Activated CD8-positive, alpha-beta memory T cell treated with anti-CD3 and anti-CD28 coated beads, Interleukin-2, amount 10 ng/mL, durations not matched to agents 7 days and 5 days (primary cell): ENCODE measurements around the gene SREBF1. TPM values are rescaled to one million over a fixed set of nuclear protein-coding genes. Genes with fewer than 3 reads are reported as not detected.
A peak's percentile ranks its signal among the peaks of the same experiment; 100 is the strongest.

Experiments used
- ATAC-seq: fragments of 150-1000 bp; cut with Tn5 transposase; one replicate; pipeline ENCODE4 v1.10.0; 2021; ENCODE audit warnings: moderate library complexity
- CTCF ChIA-PET: fragments of 350-600 bp; sonication (Branson Sonifier 250); formaldehyde crosslinking; loops from one replicate; lab custom pipeline; 2021; ENCODE audit warnings: antibody characterized with exemption; lab: Charles Lee
- DNase-seq: peaks from one replicate; pipeline ENCODE4 v3.0.0-alpha.2; 2020
- H3K27ac Mint-ChIP-seq: one replicate; pipeline ENCODE4 v1.8.0; 2021; ENCODE audit warnings: mild to moderate bottlenecking, mixed read lengths
- H3K27me3 Mint-ChIP-seq: one replicate; pipeline ENCODE4 v1.8.0; 2021; ENCODE audit warnings: mixed read lengths
- H3K36me3 Mint-ChIP-seq: one replicate; pipeline ENCODE4 v1.8.0; 2021; ENCODE audit warnings: mild to moderate bottlenecking, mixed read lengths
- H3K4me1 Mint-ChIP-seq: one replicate; pipeline ENCODE4 v1.8.0; 2021; ENCODE audit warnings: mixed read lengths
- H3K4me3 Mint-ChIP-seq: one replicate; pipeline ENCODE4 v1.8.0; 2021; ENCODE audit warnings: mild to moderate bottlenecking, moderate library complexity, mixed read lengths
- H3K9me3 Mint-ChIP-seq: one replicate; pipeline ENCODE4 v1.8.0; 2022; ENCODE audit warnings: low read depth, mixed read lengths
- total RNA-seq, 2 experiments: library from RNA; stranded (reverse); gene quantifications; one replicate each; pipeline ENCODE4 v1.2.3, GENCODE V29; 2021

SREBF1 gene
- total RNA-seq, 2 experiments from 2014 or later = 90.6 to 184 TPM

DNA sequence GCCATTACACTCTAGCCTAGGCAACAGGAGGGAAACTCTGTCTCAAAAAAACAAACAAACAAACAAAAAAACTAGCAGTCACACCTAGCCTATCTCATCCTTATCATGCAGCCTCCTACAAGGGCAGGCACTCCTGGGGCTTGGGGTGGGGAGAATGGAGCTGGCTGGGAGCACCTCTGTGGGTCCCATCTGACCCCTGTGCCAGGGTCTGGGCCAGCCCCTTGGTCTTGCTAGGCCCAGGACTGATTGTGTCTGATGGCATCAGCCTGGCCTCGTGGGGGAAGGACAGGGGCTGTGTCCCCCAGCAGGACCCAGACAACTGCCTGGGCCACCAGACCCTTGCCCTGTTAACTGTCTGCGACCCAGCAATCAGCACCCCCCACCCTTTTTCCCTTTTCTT is 49.8 kb downstream of the SREBF1 start:
- CTCF ChIA-PET = interaction anchor here (1.0 kb wide), 1 partner anchor 26 kb away, joined by 3 read pairs; no protein-coding TSS in a partner anchor
- no peak overlapping the region for H3K27ac Mint-ChIP-seq
- ATAC-seq = no peak
- no peak overlapping the region for H3K4me3 Mint-ChIP-seq
- no peaks in the 10 kb centered on the region for H3K9me3 Mint-ChIP-seq
- H3K27me3 Mint-ChIP-seq = peaks cover 19% of the 10 kb centered on the region
- DNase-seq = no peak
- H3K36me3 Mint-ChIP-seq = no peaks in the 10 kb centered on the region
- peaks cover 5% of the 10 kb centered on the region for H3K4me1 Mint-ChIP-seq

DNA sequence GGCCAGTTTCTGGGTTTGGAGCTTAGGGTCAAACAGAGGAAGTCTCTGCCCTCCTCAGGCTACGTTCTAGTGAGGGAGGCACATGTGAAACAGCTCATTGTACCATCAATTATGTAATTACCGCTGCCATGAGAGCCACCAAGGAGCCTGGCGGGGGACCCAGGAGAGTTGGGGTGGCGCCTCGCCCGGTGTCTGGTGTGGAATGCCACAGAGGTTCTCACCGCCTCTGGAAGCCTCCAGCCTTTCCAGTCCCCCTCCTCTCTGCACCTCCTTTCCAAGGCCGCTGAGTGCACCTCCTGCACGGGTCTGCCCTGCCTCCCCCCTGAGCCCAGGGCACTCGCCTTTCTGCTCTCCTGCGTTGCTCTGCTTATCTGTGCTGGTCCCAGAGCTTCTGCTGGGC is 51.4 kb downstream of the SREBF1 start:
- no peak for DNase-seq
- H3K4me3 Mint-ChIP-seq = no peak overlapping the region
- ATAC-seq = no peak
- no peak overlapping the region for H3K27ac Mint-ChIP-seq
- CTCF ChIA-PET = interaction anchor here (0.9 to 1.1 kb wide), 3 partner anchors 25 to 248 kb away, joined by 3 to 4 read pairs (median 3); no protein-coding TSS in a partner anchor
- peaks cover 30% of the 10 kb centered on the region for H3K27me3 Mint-ChIP-seq
- H3K9me3 Mint-ChIP-seq = no peaks in the 10 kb centered on the region
- H3K4me1 Mint-ChIP-seq = peaks cover 5% of the 10 kb centered on the region
- H3K36me3 Mint-ChIP-seq = no peaks in the 10 kb centered on the region

DNA sequence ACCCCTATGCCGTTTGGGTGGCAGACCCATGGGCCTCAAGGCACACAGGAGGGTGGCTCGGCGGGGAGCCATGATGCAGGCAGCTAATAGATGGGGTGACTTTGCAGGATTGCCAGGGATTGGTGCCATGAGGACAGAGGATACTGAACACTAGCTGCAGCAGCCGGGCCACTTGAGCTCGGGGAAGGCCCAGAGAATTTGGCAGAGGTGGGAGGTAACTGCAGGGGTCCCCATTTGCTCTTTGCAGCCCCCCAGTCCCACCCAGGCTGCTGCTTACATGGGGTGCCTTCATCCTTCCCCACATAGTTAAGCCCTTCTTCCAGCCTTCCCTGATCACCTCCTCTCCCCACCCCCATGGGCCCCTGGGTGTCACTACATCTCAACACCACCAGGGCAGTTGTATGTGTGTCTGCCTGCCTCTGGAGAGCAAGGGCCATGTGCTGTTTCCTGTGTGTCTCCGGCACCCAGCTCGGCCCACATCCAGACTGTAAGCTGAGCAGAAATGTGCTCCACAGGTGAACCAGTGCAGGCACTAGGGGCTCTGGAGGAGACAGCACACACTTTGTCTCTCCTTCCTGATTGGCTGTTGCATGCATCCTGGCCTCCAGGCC is 52.0 kb downstream of the SREBF1 start:
- Mint-ChIP-seq H3K9me3 (no peaks in the 10 kb centered on the region), H3K36me3 (no peaks in the 10 kb centered on the region), H3K27me3 (peaks cover 30% of the 10 kb centered on the region), H3K27ac (no peak overlapping the region), H3K4me1 (peaks cover 5% of the 10 kb centered on the region), H3K4me3 (no peak overlapping the region)
- DNase-seq (peak; percentile 45), ATAC-seq (no peak)
- CTCF ChIA-PET = interaction anchor here (0.9 to 1.1 kb wide), 4 partner anchors 9 to 248 kb away, joined by 3 to 4 read pairs (median 4); no protein-coding TSS in a partner anchor

DNA sequence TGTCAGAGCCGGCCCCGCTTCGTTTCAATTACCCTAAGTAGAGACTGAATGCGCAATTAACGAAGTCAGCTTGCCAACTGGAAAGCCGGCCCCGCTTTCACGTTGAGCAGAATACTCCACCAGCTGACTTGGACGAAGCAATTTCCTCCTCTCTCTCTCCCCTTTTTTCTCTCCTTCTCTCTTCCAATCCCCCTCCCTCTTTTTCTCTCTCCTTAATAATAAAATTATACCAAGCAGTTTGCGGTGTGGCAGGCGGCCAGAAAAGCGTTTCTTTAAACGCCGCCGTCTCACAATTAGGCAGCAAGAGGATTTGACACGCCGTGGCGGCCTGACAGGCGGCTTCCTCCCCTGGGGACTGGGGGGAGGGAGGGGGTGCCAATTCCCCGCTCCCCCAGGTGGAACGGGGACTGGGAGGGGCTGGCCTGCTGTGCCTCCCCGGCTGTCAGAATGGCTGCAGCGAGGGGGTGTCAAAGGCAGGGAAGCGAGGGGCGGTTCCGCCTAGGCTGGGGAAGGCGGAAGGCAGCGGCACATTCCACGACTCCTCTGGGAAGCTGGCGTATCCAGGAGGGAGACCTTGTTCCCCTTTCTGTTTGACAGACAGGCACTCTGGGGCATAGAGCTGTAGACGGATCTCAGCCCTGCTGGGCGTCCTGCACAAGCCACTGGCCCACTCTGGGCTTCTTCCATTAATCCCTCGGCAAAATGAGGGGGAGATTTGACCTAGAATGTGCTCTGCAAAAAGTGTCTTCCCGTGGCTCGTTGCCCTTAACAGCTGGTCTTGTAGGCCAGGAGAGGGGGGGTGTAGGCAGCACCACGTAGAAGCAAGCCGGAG is 52.7 kb downstream of the SREBF1 start:
- H3K4me1 Mint-ChIP-seq = peaks cover 5% of the 10 kb centered on the region
- DNase-seq = no peak
- no peaks in the 10 kb centered on the region for H3K9me3 Mint-ChIP-seq
- CTCF ChIA-PET = interaction anchor here (0.9 to 1.1 kb wide), 3 partner anchors 10 to 249 kb away, joined by 3 to 4 read pairs (median 4); no protein-coding TSS in a partner anchor
- peaks cover 30% of the 10 kb centered on the region for H3K27me3 Mint-ChIP-seq
- no peak for ATAC-seq
- no peak overlapping the region for H3K27ac Mint-ChIP-seq
- H3K36me3 Mint-ChIP-seq = no peaks in the 10 kb centered on the region
- peak overlapping the region; percentile 48 for H3K4me3 Mint-ChIP-seq

DNA sequence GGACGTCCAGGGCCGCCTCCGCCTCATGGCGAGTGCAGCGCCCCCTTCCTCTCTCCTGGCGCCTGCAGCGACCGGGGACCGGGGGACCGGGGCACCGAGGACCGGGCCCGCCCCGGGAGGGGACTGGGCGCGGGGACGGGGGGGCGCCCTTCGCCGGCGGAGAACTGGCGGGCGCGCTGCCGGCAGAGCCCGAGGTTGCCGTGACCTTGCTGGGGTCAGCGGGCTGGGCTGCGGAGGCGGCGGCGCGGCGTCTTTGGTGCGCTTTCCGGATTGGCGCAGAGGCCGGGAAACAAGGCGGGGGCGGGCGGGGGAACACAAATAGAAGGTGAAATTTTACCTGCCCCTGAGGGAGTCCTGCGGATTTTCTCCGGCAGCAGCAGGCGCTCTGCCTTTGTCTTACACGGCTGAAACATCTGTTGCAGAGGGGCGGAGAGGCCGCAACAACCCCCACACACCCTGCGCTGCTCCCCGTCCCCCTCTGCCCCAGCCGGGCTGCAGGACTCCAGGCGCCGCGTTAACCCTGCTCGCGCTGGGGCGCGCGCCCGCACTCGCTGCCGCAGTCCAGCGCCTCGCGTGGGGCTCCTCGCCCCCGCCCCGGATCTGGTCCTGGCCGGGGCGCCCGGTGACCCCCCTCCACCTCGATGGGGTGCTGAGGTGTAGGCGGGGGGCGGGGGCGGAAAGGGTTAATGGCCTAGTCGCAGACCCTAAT is 53.5 kb downstream of the SREBF1 start:
- Mint-ChIP-seq H3K9me3 (no peaks in the 10 kb centered on the region), H3K27me3 (peaks cover 30% of the 10 kb centered on the region), H3K4me3 (peak overlapping the region; percentile 57), H3K4me1 (peaks cover 5% of the 10 kb centered on the region), H3K27ac (no peak overlapping the region), H3K36me3 (no peaks in the 10 kb centered on the region)
- ATAC-seq (peak; percentile 66), DNase-seq (peak; percentile 73)
- CTCF ChIA-PET = interaction anchor here (1.1 kb wide), 1 partner anchor 78 kb away, joined by 4 read pairs; no protein-coding TSS in a partner anchor

DNA sequence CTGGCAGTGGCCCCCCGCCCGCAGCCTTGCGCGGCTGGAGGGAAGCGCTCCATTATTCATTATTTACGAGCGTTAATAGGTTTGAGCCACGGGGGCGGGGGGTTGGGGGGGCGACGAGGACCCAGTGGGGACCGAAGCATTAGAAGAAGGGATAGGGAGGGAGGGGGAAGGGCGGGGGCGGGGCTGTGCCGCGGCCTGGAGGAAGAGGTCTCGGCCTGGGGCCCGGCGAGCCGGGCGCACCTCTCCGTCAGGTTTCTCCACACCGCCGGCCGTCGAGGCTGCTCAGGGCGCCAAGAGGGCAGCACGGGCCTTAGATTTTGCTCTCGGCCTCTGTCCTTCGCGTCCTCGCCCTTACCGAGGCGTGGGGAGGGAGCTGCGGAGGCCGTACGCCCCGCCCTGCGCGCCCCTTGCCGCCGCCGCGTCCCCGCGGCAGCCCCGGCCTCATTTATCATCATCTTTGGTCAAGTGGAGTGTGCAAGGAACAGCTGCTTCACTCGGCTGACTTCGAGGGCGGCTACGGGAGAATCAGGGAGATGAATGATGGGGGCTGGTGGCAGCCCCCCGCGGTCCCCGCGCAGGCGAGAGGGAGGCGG is 54.2 kb downstream of the SREBF1 start:
- Mint-ChIP-seq H3K36me3 (no peaks in the 10 kb centered on the region), H3K4me3 (peak overlapping the region; percentile 47), H3K27ac (no peak overlapping the region), H3K9me3 (no peaks in the 10 kb centered on the region), H3K27me3 (peaks cover 30% of the 10 kb centered on the region), H3K4me1 (peaks cover 5% of the 10 kb centered on the region)
- CTCF ChIA-PET = interaction anchor here (1.1 kb wide), 1 partner anchor 79 kb away, joined by 4 read pairs; no protein-coding TSS in a partner anchor
- DNase-seq (no peak), ATAC-seq (peak; percentile 14)

DNA sequence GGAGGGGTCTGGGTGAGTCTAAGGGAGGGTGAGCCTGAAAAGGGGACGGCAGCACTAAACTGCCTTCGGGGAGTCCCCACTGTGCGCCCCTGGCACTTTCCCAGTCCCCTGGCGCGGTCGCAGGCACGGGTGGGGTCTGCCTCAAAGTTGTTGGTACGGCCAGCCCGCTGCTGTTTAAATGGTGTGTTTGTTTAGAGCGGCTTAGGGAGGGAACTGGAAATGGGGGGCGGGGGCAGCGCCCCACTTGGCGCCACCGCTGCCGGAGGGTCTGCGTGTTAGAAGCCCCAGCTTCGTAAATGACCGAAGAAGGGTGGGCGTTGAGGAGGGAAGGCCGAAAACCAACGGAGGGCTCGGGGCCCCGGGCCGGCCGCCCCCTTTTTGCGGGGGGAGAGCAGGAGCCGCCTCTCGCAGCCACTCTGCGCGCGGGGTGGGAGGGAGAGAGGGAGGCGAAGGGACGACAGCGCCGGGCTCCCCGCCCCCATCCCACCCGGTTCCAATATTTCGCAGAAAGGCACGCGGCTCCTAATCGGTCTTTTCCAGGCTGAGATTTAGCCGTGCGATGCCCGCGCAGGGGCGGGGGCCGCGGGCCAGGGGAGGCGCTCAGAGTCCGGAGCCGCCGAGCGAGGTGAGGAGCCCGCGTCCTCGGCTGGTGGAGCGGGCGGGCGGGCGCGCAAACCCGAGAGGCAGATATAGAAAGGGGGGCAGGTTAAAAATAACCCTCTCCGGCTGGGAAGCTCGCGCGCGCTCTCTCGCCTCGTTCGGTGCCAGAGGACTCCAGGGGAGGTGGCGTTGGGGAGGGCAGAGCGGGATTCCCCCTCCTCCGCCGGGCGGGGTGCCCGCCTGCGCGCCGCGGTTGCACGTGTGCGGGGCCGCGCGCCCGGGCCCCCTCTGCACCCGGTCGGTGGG is 54.9 kb downstream of the SREBF1 start:
- Mint-ChIP-seq H3K36me3 (no peaks in the 10 kb centered on the region), H3K9me3 (no peaks in the 10 kb centered on the region), H3K4me3 (no peak overlapping the region), H3K27me3 (peaks cover 30% of the 10 kb centered on the region), H3K27ac (no peak overlapping the region), H3K4me1 (peaks cover 5% of the 10 kb centered on the region)
- CTCF ChIA-PET = interaction anchor here (0.5 to 1.7 kb wide), 5 partner anchors 31 to 479 kb away, joined by 3 to 5 read pairs (median 4); no protein-coding TSS in a partner anchor
- DNase-seq (no peak), ATAC-seq (peak; percentile 24)

DNA sequence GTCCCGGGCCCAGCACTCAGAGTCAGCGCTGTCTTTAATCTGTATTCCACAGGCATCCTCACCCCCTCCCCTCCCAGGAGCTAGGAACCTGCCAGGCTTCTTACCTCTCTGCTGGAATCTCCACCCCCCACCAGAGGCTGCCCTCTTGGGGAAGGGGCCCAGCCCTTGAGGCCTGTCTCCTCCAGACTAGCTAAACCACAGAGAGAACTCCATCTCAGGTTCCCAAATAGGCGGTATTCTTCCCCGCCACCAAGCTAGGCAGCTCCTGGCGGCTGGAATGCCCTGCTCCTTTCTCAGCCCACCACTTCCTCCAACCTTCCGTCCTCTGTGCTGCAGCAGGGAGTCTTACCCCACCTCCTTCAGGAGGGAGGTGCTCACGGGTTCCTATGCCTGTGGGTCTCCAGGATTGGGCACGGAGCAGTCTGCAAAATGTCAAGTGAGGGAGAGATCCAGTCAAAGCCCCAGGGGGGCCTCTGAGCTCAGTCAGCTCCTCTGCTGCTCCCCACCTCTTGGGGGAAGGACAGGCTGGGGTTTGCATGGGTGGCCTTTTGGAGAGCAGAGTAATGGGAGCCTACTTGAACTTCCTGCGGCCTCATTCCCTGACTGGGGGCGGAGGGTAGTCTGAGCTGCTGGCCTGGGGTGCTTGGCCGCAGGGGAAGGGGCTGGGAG is 55.7 kb downstream of the SREBF1 start:
- Mint-ChIP-seq H3K27ac (no peak overlapping the region), H3K4me3 (no peak overlapping the region)

DNA sequence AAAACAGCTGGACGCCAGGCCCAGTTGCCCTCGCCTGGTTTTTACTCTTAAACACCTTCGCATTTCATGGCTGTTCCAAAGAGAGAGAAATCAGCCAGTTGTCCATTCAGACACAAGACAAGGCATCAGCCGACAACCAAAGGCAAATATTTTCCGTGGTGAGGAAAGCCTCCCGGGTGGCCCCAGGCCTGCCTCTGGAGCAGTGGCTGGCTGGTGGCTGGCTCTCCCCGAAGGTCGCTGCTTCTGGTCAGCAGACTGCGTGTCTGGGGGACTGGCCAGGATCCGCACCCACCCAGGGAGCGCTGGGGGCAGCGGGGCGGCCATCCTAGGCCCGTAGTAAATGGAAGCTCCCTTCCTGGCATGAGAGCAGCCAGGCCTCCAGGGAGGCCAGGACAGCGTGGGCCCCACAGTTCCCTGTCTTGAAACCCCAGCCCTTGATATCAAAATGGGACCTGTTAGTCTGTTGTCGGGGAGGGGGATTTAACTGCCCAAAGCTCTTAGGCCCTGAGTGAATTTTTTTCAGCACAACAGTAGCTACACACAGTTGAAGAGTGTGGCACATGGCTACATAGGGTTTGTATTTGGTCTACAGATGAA is 57.7 kb downstream of the SREBF1 start:
- CTCF ChIA-PET = interaction anchor here (0.9 kb wide), 1 partner anchor 34 kb away, joined by 5 read pairs; no protein-coding TSS in a partner anchor
- Mint-ChIP-seq H3K27me3 (peaks cover 18% of the 10 kb centered on the region), H3K36me3 (no peaks in the 10 kb centered on the region)

More for the DNA sequence above, 55.7 kb downstream of the SREBF1 start:
- CTCF ChIA-PET = interaction anchor here (0.5 to 1.7 kb wide), 5 partner anchors 32 to 479 kb away, joined by 3 to 5 read pairs (median 3); no protein-coding TSS in a partner anchor
- H3K4me1 Mint-ChIP-seq = peaks cover 5% of the 10 kb centered on the region
- DNase-seq (no peak), ATAC-seq (no peak)
- H3K27me3 Mint-ChIP-seq = peaks cover 30% of the 10 kb centered on the region
- H3K9me3 Mint-ChIP-seq = no peaks in the 10 kb centered on the region
- H3K36me3 Mint-ChIP-seq = no peaks in the 10 kb centered on the region

DNA sequence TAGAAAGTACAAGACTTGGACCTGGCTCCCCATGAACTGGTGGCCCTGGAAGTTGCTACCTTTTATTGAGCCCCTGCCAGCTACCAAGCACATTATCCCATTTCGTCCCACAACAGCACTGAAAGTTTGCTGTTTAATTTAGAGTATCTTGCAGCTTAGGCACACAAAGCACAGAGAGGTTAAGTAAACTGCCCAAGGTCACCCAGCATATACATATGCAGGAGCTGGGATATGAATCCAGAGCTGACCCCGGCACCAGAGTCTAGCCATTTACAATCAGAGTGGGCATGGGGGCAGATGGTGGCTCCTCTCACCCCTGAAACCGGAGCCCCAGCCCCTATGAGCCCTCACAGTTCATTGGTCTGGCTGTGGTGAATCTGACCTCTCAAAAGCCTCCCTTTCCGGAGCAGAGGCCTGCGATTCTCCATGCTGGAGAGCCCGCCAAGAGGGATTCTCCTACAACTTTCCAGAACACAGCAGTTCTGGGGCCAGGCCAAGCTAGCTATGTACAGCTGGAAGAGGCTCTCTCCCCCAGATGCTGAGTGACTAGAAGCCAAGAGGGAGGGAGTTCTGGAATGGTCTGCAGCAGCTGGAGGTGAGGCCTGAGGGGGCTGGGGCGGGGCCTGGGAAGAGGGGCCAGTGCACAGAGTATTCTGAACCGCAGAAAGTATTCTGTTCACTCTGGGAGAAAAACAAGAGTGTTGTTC is 58.3 kb downstream of the SREBF1 start:
- H3K27me3 Mint-ChIP-seq = peaks cover 15% of the 10 kb centered on the region
- H3K4me1 Mint-ChIP-seq = peaks cover 2% of the 10 kb centered on the region
- H3K9me3 Mint-ChIP-seq = no peaks in the 10 kb centered on the region
- no peaks in the 10 kb centered on the region for H3K36me3 Mint-ChIP-seq
- no peak for ATAC-seq
- DNase-seq = no peak
- H3K27ac Mint-ChIP-seq = no peak overlapping the region
- CTCF ChIA-PET = no interaction called here
- no peak overlapping the region for H3K4me3 Mint-ChIP-seq

More for the DNA sequence above, 57.7 kb downstream of the SREBF1 start:
- Mint-ChIP-seq H3K4me3 (no peak overlapping the region), H3K27ac (no peak overlapping the region), H3K9me3 (no peaks in the 10 kb centered on the region), H3K4me1 (peaks cover 4% of the 10 kb centered on the region)
- no peak for DNase-seq
- no peak for ATAC-seq

DNA sequence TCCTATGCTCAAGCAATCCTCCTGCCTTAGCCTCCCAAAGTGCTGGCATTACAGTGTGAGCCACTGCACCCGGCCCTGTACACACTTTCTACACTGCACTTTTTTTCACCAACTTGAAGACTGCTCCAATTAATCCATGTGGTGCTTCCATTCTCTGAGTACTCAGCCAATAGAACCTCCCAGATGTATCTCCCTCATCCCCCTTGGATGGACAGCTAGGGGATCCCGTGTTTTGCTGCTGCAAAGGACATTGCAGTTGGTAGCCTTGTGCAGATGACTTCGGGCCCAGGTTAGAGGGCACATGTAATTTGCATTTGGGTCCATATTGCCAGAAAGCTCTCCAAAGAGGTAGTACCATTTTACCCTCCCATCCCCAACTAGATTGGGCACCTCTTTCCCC is 59.9 kb downstream of the SREBF1 start:
- no peaks in the 10 kb centered on the region for H3K9me3 Mint-ChIP-seq
- H3K4me1 Mint-ChIP-seq = peaks cover 7% of the 10 kb centered on the region
- DNase-seq (no peak), ATAC-seq (no peak)
- H3K36me3 Mint-ChIP-seq = no peaks in the 10 kb centered on the region
- H3K4me3 Mint-ChIP-seq = no peak overlapping the region
- no peak overlapping the region for H3K27ac Mint-ChIP-seq
- CTCF ChIA-PET = no interaction called here
- H3K27me3 Mint-ChIP-seq = peaks cover 12% of the 10 kb centered on the region
